Measurements from ENCODE around the gene NLRC3. TPM values are rescaled to one million over a fixed set of nuclear protein-coding genes. Genes with fewer than 3 reads are reported as not detected.

NLRC3 gene
- total and polyA plus RNA-seq, 2 donors (not counting 1 experiment from before 2014, with no cell fraction given), result 28.8 to 35.7 TPM

DNA sequence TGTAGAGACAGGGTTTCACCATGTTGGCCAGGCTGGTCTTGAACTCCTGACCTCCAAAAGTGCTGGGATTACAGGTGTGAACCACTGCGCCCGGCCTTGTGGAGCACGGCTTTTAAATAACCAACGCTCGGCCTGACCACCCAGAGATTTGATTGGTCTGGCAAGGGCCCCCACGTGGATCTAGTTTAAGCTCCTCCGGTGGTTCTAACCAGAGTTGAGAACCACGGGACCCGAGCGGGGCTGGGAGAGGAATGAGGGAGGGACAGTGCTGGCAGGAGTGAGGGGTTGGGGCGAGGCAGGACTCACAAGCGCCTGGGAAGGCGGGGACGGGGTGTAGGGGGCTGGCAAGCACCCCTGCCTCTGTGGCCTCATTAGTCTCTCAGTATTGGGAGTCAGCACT, 3.0 kb downstream of the NLRC3 start:
- Mint-ChIP-seq H3K4me3 (no peak overlapping the region), H3K4me1 (peaks cover 43% of the 10 kb centered on the region), H3K27me3 (no peaks in the 10 kb centered on the region), H3K27ac (no peak overlapping the region), H3K9me3 (ENCODE audit: insufficient read depth) (peaks cover 6% of the 10 kb centered on the region)
- no peaks in the 10 kb centered on the region for H3K27me3 ChIP-seq (replicated peaks in 1 of 4; ENCODE audit: control extremely low read depth in 1 of 4, control insufficient read depth in 3 of 4, insufficient read depth in 4 of 4, low read length in 3 of 4)
- no peak overlapping the region for H3K4me3 ChIP-seq (ENCODE audit: control extremely low read depth in 1 of 5, extremely low read depth in 1 of 5, insufficient read depth in 1 of 5, low read depth in 2 of 5, low read length in 4 of 5)
- TF ChIP-seq, protein P1, sequence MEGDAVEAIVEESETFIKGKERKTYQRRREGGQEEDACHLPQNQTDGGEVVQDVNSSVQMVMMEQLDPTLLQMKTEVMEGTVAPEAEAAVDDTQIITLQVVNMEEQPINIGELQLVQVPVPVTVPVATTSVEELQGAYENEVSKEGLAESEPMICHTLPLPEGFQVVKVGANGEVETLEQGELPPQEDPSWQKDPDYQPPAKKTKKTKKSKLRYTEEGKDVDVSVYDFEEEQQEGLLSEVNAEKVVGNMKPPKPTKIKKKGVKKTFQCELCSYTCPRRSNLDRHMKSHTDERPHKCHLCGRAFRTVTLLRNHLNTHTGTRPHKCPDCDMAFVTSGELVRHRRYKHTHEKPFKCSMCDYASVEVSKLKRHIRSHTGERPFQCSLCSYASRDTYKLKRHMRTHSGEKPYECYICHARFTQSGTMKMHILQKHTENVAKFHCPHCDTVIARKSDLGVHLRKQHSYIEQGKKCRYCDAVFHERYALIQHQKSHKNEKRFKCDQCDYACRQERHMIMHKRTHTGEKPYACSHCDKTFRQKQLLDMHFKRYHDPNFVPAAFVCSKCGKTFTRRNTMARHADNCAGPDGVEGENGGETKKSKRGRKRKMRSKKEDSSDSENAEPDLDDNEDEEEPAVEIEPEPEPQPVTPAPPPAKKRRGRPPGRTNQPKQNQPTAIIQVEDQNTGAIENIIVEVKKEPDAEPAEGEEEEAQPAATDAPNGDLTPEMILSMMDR (IDR thresholded peaks at IDR 0.05), result no peak
- no peak for TF ChIP-seq EZH2 (IDR thresholded peaks at IDR 0.05; ENCODE audit: borderline replicate concordance, insufficient read depth, low read depth, low read length, poor library complexity, severe bottlenecking)
- ATAC-seq (ENCODE audit: low read depth) (no peak), DNase-seq (no peak)
- intact Hi-C loops (cut with micrococcal nuclease), result no loop called here
- no peak overlapping the region for H2AFZ ChIP-seq (ENCODE audit: insufficient read depth, low read depth, low read length, poor library complexity, severe bottlenecking)
- POLR2A ChIA-PET, result no interaction called here
- H3K4me2 ChIP-seq (replicated peaks; ENCODE audit: low read depth, low read length, poor library complexity, severe bottlenecking), result no peak overlapping the region
- H4K20me1 ChIP-seq (ENCODE audit: control insufficient read depth, insufficient read depth, low read length, poor library complexity, severe bottlenecking), result peaks cover 34% of the 10 kb centered on the region
- peaks cover 0 to 10% (median 9%) of the 10 kb centered on the region in 3 donors for H3K9me3 ChIP-seq (ENCODE audit: control extremely low read depth in 1 of 3, control insufficient read depth in 2 of 3, insufficient read depth in 1 of 3, low read length in 2 of 3)
- H3K27ac ChIP-seq (ENCODE audit: low read length in 2 of 2), result no peak overlapping the region
- peaks cover 74% of the 10 kb centered on the region for H3K79me2 ChIP-seq (ENCODE audit: control insufficient read depth, insufficient read depth, low read length)
- no peak overlapping the region for H3K9ac ChIP-seq (ENCODE audit: low read length)
- H3K4me1 ChIP-seq (ENCODE audit: control insufficient read depth in 2 of 2, insufficient read depth in 2 of 2, low read length in 2 of 2), result peaks cover 29 to 40% of the 10 kb centered on the region in 2 donors
- WGBS (ENCODE audit: insufficient coverage), result 97% methylated on average over 14 of the region's 14 CpGs
- peaks cover 0 to 22% of the 10 kb centered on the region in 2 experiments for H3K36me3 ChIP-seq (replicated peaks in 1 of 2; ENCODE audit: control extremely low read depth in 1 of 2, control insufficient read depth in 1 of 2, extremely low read depth in 1 of 2, insufficient read depth in 2 of 2, low read length in 1 of 2)
- CTCF ChIA-PET, result interaction anchor here (1.4 kb wide), 1 partner anchor 46 kb away, joined by 3 read pairs; no protein-coding TSS in a partner anchor

DNA sequence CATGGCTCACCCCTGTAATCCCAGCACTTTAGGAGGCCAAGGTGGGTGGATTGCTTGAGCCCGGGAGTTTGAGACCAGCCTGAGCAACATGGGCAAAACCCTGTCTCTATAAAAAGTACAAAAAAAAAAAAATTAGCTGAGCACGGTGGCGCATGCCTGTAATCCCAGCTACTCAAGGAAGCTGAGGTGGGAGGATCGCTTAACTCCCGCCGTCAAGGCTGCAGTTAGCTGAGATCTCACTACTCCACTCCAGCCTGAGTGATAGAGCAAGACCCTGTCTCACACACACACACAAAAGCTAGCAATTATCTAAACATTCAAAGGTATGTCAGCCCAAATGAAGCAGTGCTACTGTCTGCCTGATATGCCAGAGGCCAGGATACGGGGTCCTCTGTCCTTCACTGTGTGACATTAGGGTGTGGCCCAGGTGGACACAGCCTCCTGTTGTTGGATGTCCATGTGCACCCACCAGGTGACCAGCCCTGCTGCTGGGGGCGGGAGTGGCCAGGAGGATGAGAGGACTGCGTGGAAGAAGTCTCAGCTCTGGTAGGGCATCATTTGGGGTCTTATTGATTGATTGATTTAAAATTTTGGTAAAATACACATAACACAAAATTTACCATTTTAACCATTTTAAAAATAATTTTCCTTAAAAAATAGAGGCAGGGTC, 3.9 kb downstream of the NLRC3 start:
- Mint-ChIP-seq H3K27ac (peak overlapping the region; percentile 71), H3K4me3 (no peak overlapping the region), H3K4me1 (peaks cover 34% of the 10 kb centered on the region), H3K9me3 (ENCODE audit: insufficient read depth) (peaks cover 6% of the 10 kb centered on the region), H3K27me3 (no peaks in the 10 kb centered on the region)
- Histone ChIP-seq H3K4me1 (ENCODE audit: control insufficient read depth in 2 of 2, insufficient read depth in 2 of 2, low read length in 2 of 2) (peaks cover 20 to 31% of the 10 kb centered on the region in 2 donors), H2AFZ (ENCODE audit: insufficient read depth, low read depth, low read length, poor library complexity, severe bottlenecking) (no peak overlapping the region), H3K79me2 (ENCODE audit: control insufficient read depth, insufficient read depth, low read length) (peaks cover 76% of the 10 kb centered on the region), H3K36me3 (replicated peaks in 1 of 2; ENCODE audit: control extremely low read depth in 1 of 2, control insufficient read depth in 1 of 2, extremely low read depth in 1 of 2, insufficient read depth in 2 of 2, low read length in 1 of 2) (peaks cover 0 to 22% of the 10 kb centered on the region in 2 experiments), H3K27me3 (replicated peaks in 1 of 4; ENCODE audit: control extremely low read depth in 1 of 4, control insufficient read depth in 3 of 4, insufficient read depth in 4 of 4, low read length in 3 of 4) (no peaks in the 10 kb centered on the region), H3K27ac (ENCODE audit: low read length in 2 of 2) (peak overlapping the region in 1 of 2 donors; percentile 59), H3K9ac (ENCODE audit: low read length) (no peak overlapping the region), H3K4me3 (ENCODE audit: control extremely low read depth in 1 of 5, extremely low read depth in 1 of 5, insufficient read depth in 1 of 5, low read depth in 2 of 5, low read length in 4 of 5) (no peak overlapping the region), H3K4me2 (replicated peaks; ENCODE audit: low read depth, low read length, poor library complexity, severe bottlenecking) (no peak overlapping the region), H3K9me3 (ENCODE audit: control extremely low read depth in 1 of 3, control insufficient read depth in 2 of 3, insufficient read depth in 1 of 3, low read length in 2 of 3) (peaks cover 0 to 10% (median 9%) of the 10 kb centered on the region in 3 donors), H4K20me1 (ENCODE audit: control insufficient read depth, insufficient read depth, low read length, poor library complexity, severe bottlenecking) (peaks cover 34% of the 10 kb centered on the region)
- CTCF ChIA-PET, result no interaction called here
- ATAC-seq (ENCODE audit: low read depth), result no peak
- 88% methylated on average over 6 of the region's 9 CpGs for WGBS (ENCODE audit: insufficient coverage)
- POLR2A ChIA-PET, result interaction anchor here (0.7 kb wide), 2 partner anchors 22 to 195 kb away, joined by 3 to 5 read pairs; no protein-coding TSS in a partner anchor
- intact Hi-C loops (cut with micrococcal nuclease), result no loop called here
- TF ChIP-seq EZH2 (IDR thresholded peaks at IDR 0.05; ENCODE audit: borderline replicate concordance, insufficient read depth, low read depth, low read length, poor library complexity, severe bottlenecking), result no peak
- TF ChIP-seq, protein P1 (IDR thresholded peaks at IDR 0.05), result no peak
- DNase-seq, result no peak
